Naive thymus-derived CD4-positive, alpha-beta T cell (primary cell): Measurements from ENCODE around the gene CITED4. TPM values are rescaled to one million over a fixed set of nuclear protein-coding genes. Genes with fewer than 3 reads are reported as not detected.

ENCODE experiments used
- ATAC-seq: fragments of 150-1000 bp; cut with Tn5 transposase; 2 replicates; pipeline ENCODE4 v1.10.0; 2021; ENCODE audit warnings: mild to moderate bottlenecking, moderate library complexity
- CTCF ChIA-PET: fragments of 350-600 bp; sonication (Branson Sonifier 250); formaldehyde crosslinking; loops from one replicate; lab custom pipeline; 2021; ENCODE audit warnings: antibody characterized with exemption; lab: Charles Lee
- POLR2A ChIA-PET: fragments of 350-600 bp; sonication (Branson Sonifier 250); formaldehyde crosslinking; loops from one replicate; lab custom pipeline; 2021; ENCODE audit warnings: antibody characterized with exemption, inconsistent platforms; lab: Charles Lee
- DNase-seq, 9 donors: peaks; one replicate each; pipeline versions ENCODE4 v3.0.0 to v3.0.0-alpha.2; 2020 to 2022; ENCODE audit warnings: mixed read lengths in 1 of 9
- H3K27ac ChIP-seq: one replicate; pipeline ENCODE4 v1.7.0; 2013; ENCODE audit warnings: mild to moderate bottlenecking, low read depth, low read length, moderate library complexity
- H3K27me3 ChIP-seq, 2 donors: one replicate each; pipeline ENCODE4 v1.7.0; 2013; ENCODE audit warnings: low read length in 2 of 2, mild to moderate bottlenecking in 2 of 2, moderate library complexity in 2 of 2; ENCODE audit not compliant: control insufficient read depth in 2 of 2, insufficient read depth in 2 of 2
- H3K36me3 ChIP-seq, 3 experiments: 1 replicate in 2 of 3; 2 replicates in 1 of 3; pipeline ENCODE4 v1.7.0; 2013; ENCODE audit warnings: low read length in 3 of 3, mild to moderate bottlenecking in 3 of 3, moderate library complexity in 1 of 3; ENCODE audit not compliant: insufficient read depth in 3 of 3, control insufficient read depth in 2 of 3
- H3K4me1 ChIP-seq, 2 donors: one replicate each; pipeline ENCODE4 v1.7.0; 2013; ENCODE audit warnings: low read length in 2 of 2, mild to moderate bottlenecking in 2 of 2, moderate library complexity in 1 of 2; ENCODE audit not compliant: control insufficient read depth in 2 of 2, insufficient read depth in 2 of 2
- H3K4me3 ChIP-seq: 2 replicates; pipeline ENCODE4 v1.7.0; 2013; ENCODE audit warnings: mild to moderate bottlenecking, low read length
- H3K9me3 ChIP-seq, 3 experiments: 1 replicate in 2 of 3; 2 replicates in 1 of 3; pipeline ENCODE4 v1.7.0; 2013; ENCODE audit warnings: low read length in 3 of 3; ENCODE audit not compliant: control insufficient read depth in 2 of 3
- H3K27ac Mint-ChIP-seq, 9 donors: one replicate each; pipeline ENCODE4 v1.8.0; 2020 to 2022; ENCODE audit warnings: mixed read lengths in 9 of 9, mild to moderate bottlenecking in 8 of 9, moderate library complexity in 5 of 9, inconsistent platforms in 2 of 9
- H3K27me3 Mint-ChIP-seq, 5 donors: one replicate each; pipeline ENCODE4 v1.8.0; 2021 to 2022; ENCODE audit warnings: mixed read lengths in 5 of 5, mild to moderate bottlenecking in 1 of 5
- H3K36me3 Mint-ChIP-seq, 5 donors: one replicate each; pipeline ENCODE4 v1.8.0; 2020 to 2022; ENCODE audit warnings: mixed read lengths in 5 of 5, mild to moderate bottlenecking in 3 of 5, inconsistent platforms in 1 of 5
- H3K4me1 Mint-ChIP-seq, 7 donors: one replicate each; pipeline ENCODE4 v1.8.0; 2020 to 2022; ENCODE audit warnings: mixed read lengths in 7 of 7, mild to moderate bottlenecking in 3 of 7, inconsistent platforms in 1 of 7
- H3K4me3 Mint-ChIP-seq, 10 donors: one replicate each; pipeline ENCODE4 v1.8.0; 2020 to 2022; ENCODE audit warnings: mild to moderate bottlenecking in 10 of 10, mixed read lengths in 10 of 10, moderate library complexity in 6 of 10, inconsistent platforms in 2 of 10
- H3K9me3 Mint-ChIP-seq, 11 donors: one replicate each; pipeline ENCODE4 v1.8.0; 2020 to 2022; ENCODE audit warnings: mixed read lengths in 11 of 11, mild to moderate bottlenecking in 4 of 11, inconsistent platforms in 1 of 11, moderate library complexity in 1 of 11
- intact Hi-C, 2 donors: fragments of 100-400 bp; cut with micrococcal nuclease; formaldehyde crosslinking; loops; one replicate each; pipeline ENCODE4 v1.15.1; 2023
- polyA plus RNA-seq, 2 donors: library from polyadenylated mRNA; unstranded; fragments of 300-500 nt; fragmentation: Illumina TruSeq; gene quantifications; one replicate each; pipeline ENCODE4 v1.2.3, GENCODE V29; 2021
- total RNA-seq, 6 experiments: library from RNA in 5 of 6; stranded (reverse) in 5 of 6; gene quantifications; 1 replicate in 5 of 6; 2 replicates in 1 of 6; pipeline ENCODE4 v1.2.3 and lab custom pipeline; 2021 to 2026

The CITED4 gene
- total and polyA plus RNA-seq, 7 experiments from 2014 or later, result 20.5 to 42.8 (median 28.9) TPM

DNA sequence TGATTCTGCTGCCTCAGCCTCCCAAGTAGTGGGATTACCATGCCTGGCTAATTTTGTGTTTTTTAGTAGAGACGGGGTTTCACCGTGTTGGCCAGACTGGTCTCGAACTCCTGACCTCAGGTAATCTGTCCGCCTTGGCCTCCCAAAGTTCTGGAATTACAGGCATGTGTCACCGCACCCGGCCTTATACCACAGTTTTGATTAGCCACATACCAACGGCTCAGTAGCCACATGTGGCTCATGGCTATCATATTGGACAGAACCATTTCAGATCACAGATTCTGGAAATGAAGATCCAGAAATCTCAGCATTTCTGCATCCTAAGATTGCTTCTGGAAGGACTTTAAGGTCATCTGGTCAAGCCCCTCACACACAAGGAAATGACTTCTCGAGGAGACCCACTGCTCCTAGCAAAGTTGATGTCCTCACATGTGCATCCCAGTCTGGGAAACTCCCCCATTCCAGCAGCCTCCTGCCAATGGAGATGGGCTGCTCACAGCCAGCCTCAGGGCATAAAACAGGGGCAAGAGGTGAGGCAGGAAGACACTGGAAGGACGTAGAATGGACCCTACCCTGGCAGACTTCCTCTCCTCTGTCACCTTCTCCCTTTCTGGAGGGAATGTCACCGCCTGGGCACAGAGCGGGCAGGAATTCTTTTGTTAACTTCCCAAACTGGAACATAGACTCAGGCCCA, 17.5 kb upstream of the CITED4 start:
- ChIA-PET POLR2A (no interaction called here), CTCF (interaction anchor here (0.7 kb wide), 1 partner anchor 19 kb away, joined by 3 read pairs; no protein-coding TSS in a partner anchor)
- Histone ChIP-seq H3K27ac (no peak overlapping the region), H3K27me3 (peaks cover 0 to 8% of the 10 kb centered on the region in 2 donors), H3K4me1 (peaks cover 5 to 21% of the 10 kb centered on the region in 2 donors), H3K9me3 (peaks cover 0 to 6% (median 0%) of the 10 kb centered on the region in 3 experiments), H3K4me3 (no peak overlapping the region), H3K36me3 (no peaks in the 10 kb centered on the region)
- H3K4me1 Mint-ChIP-seq, result peaks cover 0 to 33% (median 11%) of the 10 kb centered on the region in 7 donors
- H3K9me3 Mint-ChIP-seq, result peaks cover 0 to 18% (median 4%) of the 10 kb centered on the region in 11 donors
- DNase-seq (no peak), ATAC-seq (no peak)
- intact Hi-C loops, result no loop called here
- no peak overlapping the region for H3K27ac Mint-ChIP-seq
- H3K36me3 Mint-ChIP-seq, result peaks cover 0 to 20% (median 4%) of the 10 kb centered on the region in 5 donors
- H3K27me3 Mint-ChIP-seq, result peaks cover 15 to 23% (median 21%) of the 10 kb centered on the region in 5 donors
- no peak overlapping the region for H3K4me3 Mint-ChIP-seq

DNA sequence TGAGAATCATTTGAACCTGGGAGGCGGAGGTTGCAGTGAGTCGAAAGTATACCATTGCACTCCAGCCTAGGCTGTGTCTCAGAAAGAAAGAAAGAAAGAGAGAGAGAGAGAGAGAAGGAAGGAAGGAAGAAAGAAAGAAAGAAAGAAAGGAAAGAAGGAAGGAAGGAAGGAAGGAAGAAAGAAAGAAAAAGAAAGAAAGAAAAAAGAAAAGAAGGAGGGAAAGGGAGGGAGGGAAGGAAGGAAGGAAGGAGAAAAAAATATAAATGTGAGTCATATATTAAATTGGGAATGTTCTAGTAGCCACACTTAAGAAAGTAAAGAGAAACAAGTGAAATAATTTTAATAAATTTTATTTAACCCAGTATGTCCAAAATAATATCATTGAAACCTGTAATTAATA, 16.7 kb upstream of the CITED4 start:
- Mint-ChIP-seq H3K4me3 (no peak overlapping the region), H3K36me3 (peaks cover 0 to 17% (median 3%) of the 10 kb centered on the region in 5 donors), H3K27ac (no peak overlapping the region), H3K27me3 (peaks cover 13 to 20% (median 18%) of the 10 kb centered on the region in 5 donors), H3K4me1 (peaks cover 2 to 36% (median 12%) of the 10 kb centered on the region in 7 donors), H3K9me3 (peaks cover 0 to 18% (median 4%) of the 10 kb centered on the region in 11 donors)
- Histone ChIP-seq H3K27me3 (peaks cover 0 to 2% of the 10 kb centered on the region in 2 donors), H3K9me3 (peaks cover 0 to 6% (median 0%) of the 10 kb centered on the region in 3 experiments), H3K27ac (no peak overlapping the region), H3K36me3 (no peaks in the 10 kb centered on the region), H3K4me3 (no peak overlapping the region), H3K4me1 (peaks cover 5 to 21% of the 10 kb centered on the region in 2 donors)
- intact Hi-C loops, result no loop called here
- DNase-seq (no peak), ATAC-seq (no peak)
- CTCF ChIA-PET, result no interaction called here
- POLR2A ChIA-PET, result no interaction called here

GRCh38 chr1:40877698-40878097, 15.5 kb upstream of the CITED4 start:
- Histone ChIP-seq H3K36me3 (no peaks in the 10 kb centered on the region), H3K9me3 (peaks cover 0 to 6% (median 0%) of the 10 kb centered on the region in 3 experiments), H3K4me3 (no peak overlapping the region), H3K27ac (no peak overlapping the region), H3K27me3 (no peaks in the 10 kb centered on the region), H3K4me1 (peaks cover 5 to 21% of the 10 kb centered on the region in 2 donors)
- H3K4me3 Mint-ChIP-seq, result no peak overlapping the region
- ATAC-seq, result peak; percentile 42
- no peak for DNase-seq
- H3K9me3 Mint-ChIP-seq, result peaks cover 0 to 16% (median 4%) of the 10 kb centered on the region in 11 donors
- ChIA-PET POLR2A (interaction anchor here (0.9 kb wide), 1 partner anchor 15 kb away, joined by 3 read pairs; the partner anchor contains the start of gene CITED4), CTCF (no interaction called here)
- intact Hi-C loops, result no loop called here
- peaks cover 2 to 11% (median 9%) of the 10 kb centered on the region in 5 donors for H3K27me3 Mint-ChIP-seq
- no peak overlapping the region for H3K27ac Mint-ChIP-seq
- H3K4me1 Mint-ChIP-seq, result peaks cover 4 to 44% (median 10%) of the 10 kb centered on the region in 7 donors
- H3K36me3 Mint-ChIP-seq, result peaks cover 0 to 15% (median 3%) of the 10 kb centered on the region in 5 donors

DNA sequence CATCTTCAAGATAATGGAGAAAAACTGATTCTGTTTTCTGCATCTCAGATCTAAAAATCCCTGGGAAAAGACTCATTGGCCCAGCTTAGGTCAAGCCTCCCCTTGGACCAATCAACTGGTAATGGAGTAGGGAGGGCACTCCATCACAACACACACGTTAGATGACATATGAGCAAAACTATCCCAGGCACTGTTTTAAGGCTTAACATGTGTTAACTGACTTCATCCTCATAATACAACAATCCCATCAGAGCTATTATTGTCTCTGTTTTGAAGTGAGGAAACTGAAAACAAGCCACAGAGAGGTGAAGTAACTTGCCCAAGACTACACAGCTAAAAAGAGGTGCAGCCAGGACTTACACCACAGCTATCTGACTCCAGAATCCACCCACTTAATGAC, 14.7 kb upstream of the CITED4 start:
- H3K4me3 Mint-ChIP-seq, result peak overlapping the region in 1 of 10 donors; percentile 14
- peaks cover 5 to 21% of the 10 kb centered on the region in 2 donors for H3K4me1 ChIP-seq

GRCh38 chr1:40876436-40876761, 14.2 kb upstream of the CITED4 start:
- Histone ChIP-seq H3K27me3 (no peaks in the 10 kb centered on the region), H3K4me1 (peaks cover 5 to 21% of the 10 kb centered on the region in 2 donors), H3K4me3 (no peak overlapping the region), H3K27ac (no peak overlapping the region), H3K9me3 (peaks cover 0 to 6% (median 0%) of the 10 kb centered on the region in 3 experiments), H3K36me3 (no peaks in the 10 kb centered on the region)
- Mint-ChIP-seq H3K27me3 (peaks cover 0 to 5% (median under 1%) of the 10 kb centered on the region in 5 donors), H3K36me3 (peaks cover 0 to 15% (median 3%) of the 10 kb centered on the region in 5 donors), H3K4me1 (peaks cover 4 to 49% (median 10%) of the 10 kb centered on the region in 7 donors), H3K27ac (peak overlapping the region in 1 of 9 donors; percentile 84), H3K4me3 (peak overlapping the region in 1 of 10 donors; percentile 26), H3K9me3 (peaks cover 0 to 14% (median 4%) of the 10 kb centered on the region in 11 donors)
- ChIA-PET POLR2A (interaction anchor here (0.8 to 2.8 kb wide), 2 partner anchors 14 to 20 kb away, joined by 3 to 12 read pairs; partner anchors contain the start of gene CITED4), CTCF (interaction anchor here (0.7 to 1.2 kb wide), 2 partner anchors 75 to 104 kb away, joined by 3 read pairs; no protein-coding TSS in a partner anchor)
- intact Hi-C loops, result no loop called here
- DNase-seq, result no peak
- no peak for ATAC-seq

More for the DNA sequence above, 14.7 kb upstream of the CITED4 start:
- Histone ChIP-seq H3K36me3 (no peaks in the 10 kb centered on the region), H3K27me3 (no peaks in the 10 kb centered on the region), H3K27ac (no peak overlapping the region), H3K9me3 (peaks cover 0 to 6% (median 0%) of the 10 kb centered on the region in 3 experiments), H3K4me3 (no peak overlapping the region)
- Mint-ChIP-seq H3K4me1 (peaks cover 4 to 49% (median 10%) of the 10 kb centered on the region in 7 donors), H3K9me3 (peaks cover 0 to 14% (median 4%) of the 10 kb centered on the region in 11 donors), H3K36me3 (peaks cover 0 to 15% (median 3%) of the 10 kb centered on the region in 5 donors), H3K27ac (peak overlapping the region in 3 of 9 donors; percentile 28 to 59 (median 49)), H3K27me3 (peaks cover 0 to 5% (median 4%) of the 10 kb centered on the region in 5 donors)
- ChIA-PET POLR2A (interaction anchor here (0.8 to 2.8 kb wide), 2 partner anchors 15 to 21 kb away, joined by 3 to 12 read pairs; partner anchors contain the start of gene CITED4), CTCF (interaction anchor here (0.7 to 1.2 kb wide), 2 partner anchors 75 to 105 kb away, joined by 3 read pairs; no protein-coding TSS in a partner anchor)
- DNase-seq, result no peak
- ATAC-seq, result no peak
- intact Hi-C loops, result no loop called here

- Mint-ChIP-seq H3K4me1 (peaks cover 4 to 52% (median 10%) of the 10 kb centered on the region in 7 donors), H3K36me3 (peaks cover 0 to 26% (median 3%) of the 10 kb centered on the region in 5 donors), H3K9me3 (peaks cover 3 to 28% (median 5%) of the 10 kb centered on the region in 11 donors), H3K4me3 (peak overlapping the region in 1 of 10 donors; percentile 43), H3K27me3 (peaks cover 0 to 5% (median 0%) of the 10 kb centered on the region in 5 donors), H3K27ac (peak overlapping the region in 2 of 9 donors; percentile 36 to 65)
- no peak overlapping the region for H3K4me3 ChIP-seq
- H3K4me1 ChIP-seq, result peaks cover 5 to 21% of the 10 kb centered on the region in 2 donors
- H3K9me3 ChIP-seq, result peaks cover 0 to 6% (median 0%) of the 10 kb centered on the region in 3 experiments
- no peaks in the 10 kb centered on the region for H3K27me3 ChIP-seq
- H3K27ac ChIP-seq, result no peak overlapping the region
- ATAC-seq (no peak), DNase-seq (no peak)
- ChIA-PET POLR2A (interaction anchor here (0.8 kb wide), 1 partner anchor 11 kb away, joined by 4 read pairs; the partner anchor contains the start of gene CITED4), CTCF (interaction anchor here (0.6 to 1.5 kb wide), 2 partner anchors 14 to 99 kb away, joined by 4 to 6 read pairs; no protein-coding TSS in a partner anchor)
- intact Hi-C loops, result no loop called here
- no peaks in the 10 kb centered on the region for H3K36me3 ChIP-seq
Measured at GRCh38 chr1:40873863-40874472, 11.8 kb upstream of the CITED4 start.
